Body of pancreas (tissue), 4 donors: Measurements from ENCODE around the gene UAP1L1. TPM values are rescaled to one million over a fixed set of nuclear protein-coding genes. Genes with fewer than 3 reads are reported as not detected.
A peak's percentile ranks its signal among the peaks of the same experiment; 100 is the strongest.

Experiments
- ATAC-seq: fragments of 150-250 bp; one replicate; pipeline ENCODE4 v1.9.1; 2016
- DNase-seq, 4 donors: peaks; one replicate each; pipeline ENCODE4 v3.0.0-alpha.2; 2019
- H3K27ac ChIP-seq, 4 donors: fragments of 200-600 bp; sonication (generic); 1 replicate in 3 of 4; 2 replicates in 1 of 4; pipeline versions ENCODE4 v1.5.1 to v1.6.1; 2016 to 2019; ENCODE audit warnings: mild to moderate bottlenecking in 1 of 4, mixed read lengths in 1 of 4, moderate library complexity in 1 of 4
- H3K27me3 ChIP-seq, 2 donors: fragments of 200-600 bp; sonication (generic); one replicate each; pipeline ENCODE4 v1.6.0; 2016; ENCODE audit warnings: mild to moderate bottlenecking in 1 of 2
- H3K36me3 ChIP-seq, 2 donors: fragments of 200-600 bp; sonication (generic); replicated peaks in 1 of 2; 2 replicates each; pipeline ENCODE4 v1.5.1; 2016; ENCODE audit warnings: low read depth in 2 of 2; ENCODE audit not compliant: insufficient read depth in 1 of 2
- H3K4me1 ChIP-seq: fragments of 200-600 bp; sonication (generic); one replicate; pipeline ENCODE4 v1.6.0; 2016
- H3K4me3 ChIP-seq, 2 donors: fragments of 200-600 bp; sonication (generic); 1 replicate in 1 of 2; 2 replicates in 1 of 2; pipeline ENCODE4 v1.5.1; 2016 to 2019
- H3K9me3 ChIP-seq, 3 donors: fragments of 200-600 bp; sonication (generic); 1 replicate in 2 of 3; 2 replicates in 1 of 3; pipeline ENCODE4 v1.5.1; 2016
- POLR2A ChIP-seq, 3 donors: fragments of 450-650 bp; IDR thresholded peaks; one replicate each; pipeline ENCODE4 v1.6.1; 2016; ENCODE audit warnings: antibody characterized with exemption in 3 of 3, mild to moderate bottlenecking in 2 of 3
- whole genome bisulfite sequencing, 2 donors: methylation state at CpG; one replicate each; pipeline ENCODE4 v1.1.5; 2017; 5-methylcytosine and 5-hydroxymethylcytosine counted together
- intact Hi-C: fragments of 100-400 bp; cut with DNase I; formaldehyde crosslinking; loops from one replicate; pipeline ENCODE4 v1.15.1; 2023
- total RNA-seq, 2 donors: library from RNA; depleted of rRNA; stranded (reverse); fragments of >200 nt; gene quantifications; one replicate each; pipeline ENCODE4 v1.1.0, GENCODE V29; 2016
- TF ChIP-seq, protein P1 (sequence below), 7 experiments: fragments of 450-650 bp in 4 of 7; fragments of 200-600 bp in 3 of 7; sonication (generic) in 3 of 7; IDR thresholded peaks; one replicate each; pipeline ENCODE4 v1.5.1; 2016 to 2019; ENCODE audit warnings: antibody characterized with exemption in 7 of 7

Gene UAP1L1
- total RNA-seq, 2 donors from 2014 or later = 7.8 to 8.2 TPM

DNA sequence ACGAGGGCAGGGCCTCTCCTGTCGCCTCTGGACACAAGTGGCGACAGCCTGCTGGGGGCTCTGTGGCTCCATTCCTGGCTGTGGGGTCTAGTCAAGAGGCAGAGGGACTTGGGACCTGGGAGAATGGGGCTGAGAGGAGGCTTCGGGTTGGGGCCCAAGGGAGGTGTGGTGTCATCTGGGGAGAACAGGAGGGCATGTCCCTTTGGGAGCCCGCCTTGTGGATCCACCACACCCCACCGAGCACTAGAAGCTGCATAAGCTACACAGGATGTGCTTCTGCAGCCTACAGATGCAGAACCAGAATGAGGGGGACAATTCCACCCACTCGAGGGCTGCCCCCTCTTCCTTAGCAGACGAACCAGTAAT, 5.6 kb downstream of the UAP1L1 start:
- Histone ChIP-seq H3K36me3 (no peaks in the 10 kb centered on the region), H3K4me1 (peaks cover 39% of the 10 kb centered on the region), H3K27ac (no peak overlapping the region), H3K4me3 (no peak overlapping the region), H3K27me3 (no peaks in the 10 kb centered on the region), H3K9me3 (no peaks in the 10 kb centered on the region)
- 86 to 90% methylated on average over 5 to 8 of the region's 8 CpGs for WGBS, 2 donors
- DNase-seq (no peak), ATAC-seq (no peak)
- intact Hi-C loops = no loop called here
- no peak for TF ChIP-seq POLR2A (IDR thresholded peaks at IDR 0.05)
- TF ChIP-seq, protein P1, sequence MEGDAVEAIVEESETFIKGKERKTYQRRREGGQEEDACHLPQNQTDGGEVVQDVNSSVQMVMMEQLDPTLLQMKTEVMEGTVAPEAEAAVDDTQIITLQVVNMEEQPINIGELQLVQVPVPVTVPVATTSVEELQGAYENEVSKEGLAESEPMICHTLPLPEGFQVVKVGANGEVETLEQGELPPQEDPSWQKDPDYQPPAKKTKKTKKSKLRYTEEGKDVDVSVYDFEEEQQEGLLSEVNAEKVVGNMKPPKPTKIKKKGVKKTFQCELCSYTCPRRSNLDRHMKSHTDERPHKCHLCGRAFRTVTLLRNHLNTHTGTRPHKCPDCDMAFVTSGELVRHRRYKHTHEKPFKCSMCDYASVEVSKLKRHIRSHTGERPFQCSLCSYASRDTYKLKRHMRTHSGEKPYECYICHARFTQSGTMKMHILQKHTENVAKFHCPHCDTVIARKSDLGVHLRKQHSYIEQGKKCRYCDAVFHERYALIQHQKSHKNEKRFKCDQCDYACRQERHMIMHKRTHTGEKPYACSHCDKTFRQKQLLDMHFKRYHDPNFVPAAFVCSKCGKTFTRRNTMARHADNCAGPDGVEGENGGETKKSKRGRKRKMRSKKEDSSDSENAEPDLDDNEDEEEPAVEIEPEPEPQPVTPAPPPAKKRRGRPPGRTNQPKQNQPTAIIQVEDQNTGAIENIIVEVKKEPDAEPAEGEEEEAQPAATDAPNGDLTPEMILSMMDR (IDR thresholded peaks at IDR 0.05) = no peak

DNA sequence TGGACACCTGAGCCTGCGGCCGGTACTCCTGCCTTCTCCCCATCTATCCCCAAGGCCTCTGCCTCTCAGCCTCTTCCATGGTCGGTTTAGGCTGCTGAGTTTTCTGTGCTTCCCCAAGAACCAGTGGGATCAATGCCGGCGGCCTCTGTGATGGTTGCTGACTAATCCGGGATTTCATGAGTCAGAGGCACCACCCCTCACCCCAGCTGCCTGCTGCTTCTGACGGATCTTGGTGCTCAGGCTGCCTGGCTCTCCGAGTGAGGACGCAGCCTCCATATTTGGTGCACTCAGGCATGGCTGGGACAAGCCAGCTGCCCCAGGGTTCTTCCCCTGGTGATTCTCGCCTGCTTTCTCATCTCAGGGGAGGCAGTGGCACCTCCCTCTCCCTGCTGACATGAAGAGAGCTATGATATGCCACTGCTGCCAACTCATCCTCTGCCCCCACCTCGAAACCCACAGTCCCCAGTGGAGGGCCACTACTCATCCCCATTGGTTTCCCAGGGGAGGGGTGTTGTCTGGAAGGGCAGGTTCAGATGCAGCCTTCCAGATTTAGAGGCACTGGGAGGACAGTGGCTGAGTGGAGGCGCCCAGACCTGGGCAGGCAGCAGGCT, 6.2 kb downstream of the UAP1L1 start:
- TF ChIP-seq, protein P1 (IDR thresholded peaks at IDR 0.05) = no peak
- no peak for TF ChIP-seq POLR2A (IDR thresholded peaks at IDR 0.05)
- peaks cover 39% of the 10 kb centered on the region for H3K4me1 ChIP-seq
- DNase-seq (peak in 2 of 4 donors; percentile 47 to 54), ATAC-seq (no peak)
- WGBS, 2 donors = 83 to 89% methylated on average over 2 to 11 of the region's 12 CpGs
- H3K27me3 ChIP-seq = no peaks in the 10 kb centered on the region
- no peak overlapping the region for H3K27ac ChIP-seq
- no peaks in the 10 kb centered on the region for H3K36me3 ChIP-seq
- intact Hi-C loops = no loop called here
- H3K9me3 ChIP-seq = no peaks in the 10 kb centered on the region
- H3K4me3 ChIP-seq = no peak overlapping the region

GRCh38 chr9:137084526-137084925, 7.2 kb downstream of the UAP1L1 start:
- Histone ChIP-seq H3K36me3 (no peaks in the 10 kb centered on the region), H3K4me1 (peaks cover 38% of the 10 kb centered on the region), H3K27me3 (no peaks in the 10 kb centered on the region), H3K4me3 (no peak overlapping the region), H3K9me3 (no peaks in the 10 kb centered on the region), H3K27ac (no peak overlapping the region)
- WGBS, 2 donors = 50 to 74% methylated on average over 1 to 9 of the region's 9 CpGs
- intact Hi-C loops = no loop called here
- no peak for TF ChIP-seq POLR2A (IDR thresholded peaks at IDR 0.05)
- TF ChIP-seq, protein P1 (IDR thresholded peaks at IDR 0.05) = no peak
- no peak for DNase-seq
- no peak for ATAC-seq

DNA sequence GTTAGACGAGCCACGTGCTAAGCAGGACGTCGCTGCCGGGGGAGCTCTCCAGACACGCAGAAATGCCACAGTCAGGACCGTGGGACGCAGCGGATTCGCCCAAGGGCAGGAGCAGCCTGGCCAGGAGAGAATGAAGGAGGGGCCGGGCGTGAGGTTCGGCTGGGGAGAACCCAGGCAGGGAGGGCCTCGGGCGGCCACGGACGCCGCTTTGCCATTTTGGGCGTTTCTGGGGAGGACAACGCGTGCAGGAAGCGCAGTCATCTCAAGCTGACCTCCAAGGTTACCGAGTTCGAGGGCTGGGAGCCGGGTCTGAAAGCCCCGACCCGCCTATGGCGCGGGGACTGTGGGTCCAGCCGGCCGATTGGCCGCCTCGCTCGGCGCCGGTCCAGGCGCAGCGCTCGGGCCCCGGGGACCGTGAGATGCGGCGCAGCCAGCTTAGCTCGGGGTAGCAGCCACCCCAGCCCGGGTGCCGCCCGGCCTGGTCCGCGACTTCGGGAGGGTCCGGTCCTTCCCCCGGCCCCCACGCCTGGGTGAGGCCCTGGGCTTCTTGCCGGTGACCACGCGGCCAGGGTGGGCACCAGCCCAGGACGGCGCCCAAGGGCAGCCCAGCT, 8.7 kb downstream of the UAP1L1 start:
- peak; percentile 17 for ATAC-seq
- Histone ChIP-seq H3K9me3 (no peaks in the 10 kb centered on the region), H3K36me3 (no peaks in the 10 kb centered on the region), H3K4me1 (peaks cover 42% of the 10 kb centered on the region), H3K4me3 (peak overlapping the region; percentile 19 to 67), H3K27ac (peak overlapping the region; percentile 75 to 95 (median 87)), H3K27me3 (no peaks in the 10 kb centered on the region)
- intact Hi-C loops = no loop called here
- TF ChIP-seq, protein P1 (IDR thresholded peaks at IDR 0.05) = no peak
- TF ChIP-seq POLR2A (IDR thresholded peaks at IDR 0.05) = no peak
- WGBS, 2 donors = 0 to 1% methylated on average over 9 to 56 of the region's 58 CpGs
- peak; percentile 43 to 54 (median 52) for DNase-seq
